ENCODE data around the gene NT5DC3.

DNA sequence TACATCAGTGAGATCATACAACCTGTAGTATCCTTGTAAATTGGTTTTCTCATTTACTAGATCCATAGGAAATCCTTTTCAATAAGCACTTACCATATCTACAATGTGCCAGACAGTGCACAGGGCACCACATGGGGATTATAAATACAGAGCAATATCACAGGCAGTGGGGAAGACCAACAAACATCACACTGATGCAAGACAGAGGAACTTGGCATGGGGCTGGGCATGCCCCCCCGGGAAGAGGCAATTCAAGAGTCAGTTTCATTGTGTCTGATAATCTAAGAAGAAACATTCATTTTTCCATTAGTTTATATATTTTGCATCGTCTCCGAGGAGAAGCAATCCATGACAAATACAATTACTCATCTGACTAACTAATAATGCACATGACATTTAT, 16.2 kb downstream of the NT5DC3 start:
- TF ChIP-seq CTCF (conservative IDR thresholded peaks at IDR 0.05 in 1 of 2, IDR thresholded peaks at IDR 0.05 in 1 of 2; ENCODE audit: extremely low read depth in 1 of 2, insufficient read depth in 1 of 2, low read depth in 1 of 2, low read length in 2 of 2) (no peak), EZH2 (IDR thresholded peaks at IDR 0.05; ENCODE audit: borderline replicate concordance, low read length) (no peak)

Data from mammary epithelial cell (primary cell).